H1 (cell line): ENCODE measurements around the gene KCNMB1. TPM values are rescaled to one million over a fixed set of nuclear protein-coding genes. Genes with fewer than 3 reads are reported as not detected.

Source experiments
- CBX5 ChIP-seq: fragments of 300-800, 300-1000 bp; sonication (generic); IDR thresholded peaks from 2 replicates; pipeline ENCODE4 v1.7.1; 2016; ENCODE audit warnings: antibody characterized with exemption, low read length, low read depth
- CHD2 ChIP-seq: IDR thresholded peaks from 2 replicates; pipeline ENCODE4 v1.6.1; 2012; ENCODE audit warnings: low read length, improper control_type of control experiment
- CTBP2 ChIP-seq: IDR thresholded peaks from 2 replicates; pipeline ENCODE4 v1.7.0; 2011; ENCODE audit warnings: borderline replicate concordance, mild to moderate bottlenecking, moderate library complexity, mixed read lengths, low read length; ENCODE audit not compliant: insufficient read depth, insufficient read length
- CTCF ChIP-seq, 3 experiments: IDR thresholded peaks; 1 replicate in 2 of 3; 2 replicates in 1 of 3; pipeline versions ENCODE4 v1.5.1 to v1.6.1; 2011; ENCODE audit warnings: low read length in 3 of 3, mild to moderate bottlenecking in 3 of 3, inconsistent platforms in 2 of 3, low read depth in 1 of 3, moderate library complexity in 1 of 3; ENCODE audit not compliant: insufficient read depth in 1 of 3; ENCODE audit errors: control extremely low read depth in 1 of 3
- E2F6 ChIP-seq: IDR thresholded peaks from 2 replicates; pipeline ENCODE4 v1.6.1; 2012; ENCODE audit warnings: inconsistent platforms
- KDM4A ChIP-seq: IDR thresholded peaks from one replicate; pipeline ENCODE4 v1.7.1; 2012; ENCODE audit warnings: low read depth, mild to moderate bottlenecking, moderate library complexity, low read length, inconsistent platforms; ENCODE audit not compliant: severe bottlenecking
- MAFK ChIP-seq: IDR thresholded peaks from 2 replicates; pipeline ENCODE4 v1.6.1; 2012; ENCODE audit warnings: low read depth, mild to moderate bottlenecking, improper control_type of control experiment, low read length
- POLR2AphosphoS5 ChIP-seq: IDR thresholded peaks from 2 replicates; pipeline ENCODE4 v1.6.1; 2011; ENCODE audit warnings: low read depth, low read length
- SIRT6 ChIP-seq: IDR thresholded peaks from one replicate; pipeline ENCODE4 v1.7.1; 2012; ENCODE audit warnings: low read length, inconsistent platforms
- polyA plus RNA-seq, 7 experiments: library from polyadenylated mRNA; depleted of rRNA in 3 of 7; stranded (reverse) in 5 of 7; unstranded in 2 of 7; fragments of >200 nt in 5 of 7; fragments of 200-250 nt in 2 of 7; gene quantifications; 1 replicate in 5 of 7; 2 replicates in 1 of 7; 4 replicates in 1 of 7; pipeline versions ENCODE4 v1.2.1 to v1.2.3, GENCODE V29; 2011 to 2013; ENCODE audit warnings: missing spikeins in 2 of 7, mixed read lengths in 2 of 7
- total RNA-seq: library from RNA; stranded (reverse); fragmentation: NEBNext Ultra II Directional; extraction: Animal tissue kit (Norgen Biotek cat#: 25700); gene quantifications from 2 replicates; pipeline ENCODE4 v1.2.1, GENCODE V29; 2021

Gene KCNMB1
- total and polyA plus RNA-seq, 2 of the 8 experiments (the other 6 are each of a cell fraction or from before 2014, with no cell fraction given) = 0.08 to 0.19 TPM

GRCh38 chr5:170420806-170421412 is 31.7 kb upstream of the KCNMB1 start (continued):
- no peak for TF ChIP-seq POLR2AphosphoS5
- TF ChIP-seq CHD2 = no peak
- TF ChIP-seq SIRT6 = no peak
- no peak for TF ChIP-seq E2F6
- TF ChIP-seq CTCF (IDR thresholded peaks at IDR 0.05; ENCODE audit: control extremely low read depth in 1 of 3, insufficient read depth in 1 of 3, low read depth in 1 of 3, low read length in 3 of 3) = peak; percentile 51 to 89 (median 87)
- no peak for TF ChIP-seq KDM4A
- TF ChIP-seq CBX5 = no peak
- no peak for TF ChIP-seq CTBP2
- TF ChIP-seq MAFK = 0 out of 2 replicates have a peak, but pooled peaks have one; percentile 20
